HL-60 (cell line): ENCODE measurements around the gene TIPRL.
"Not testable (repeated sequence)": the region's sequence is repeated elsewhere in the genome, so short reads cannot be mapped to it uniquely, and the experiment has no call there.

Source experiments
- GABPA ChIP-seq: IDR thresholded peaks from 2 replicates; pipeline ENCODE4 v1.6.1; 2012; ENCODE audit warnings: low read depth
- POLR2AphosphoS5 ChIP-seq: IDR thresholded peaks from 2 replicates; pipeline ENCODE4 v1.6.1; 2012; ENCODE audit warnings: low read depth
- SPI1 ChIP-seq: IDR thresholded peaks from 2 replicates; pipeline ENCODE4 v1.6.1; 2012; ENCODE audit warnings: low read depth, mild to moderate bottlenecking, borderline replicate concordance
- TF ChIP-seq, protein P1 (sequence below): IDR thresholded peaks from one replicate; pipeline ENCODE4 v1.5.1; 2011; ENCODE audit warnings: low read length, control low read depth, inconsistent platforms; ENCODE audit not compliant: insufficient read depth
- TF ChIP-seq, protein P2 (sequence below): IDR thresholded peaks from 2 replicates; pipeline ENCODE4 v1.6.1; 2012; ENCODE audit warnings: low read depth; ENCODE audit not compliant: insufficient replicate concordance

DNA sequence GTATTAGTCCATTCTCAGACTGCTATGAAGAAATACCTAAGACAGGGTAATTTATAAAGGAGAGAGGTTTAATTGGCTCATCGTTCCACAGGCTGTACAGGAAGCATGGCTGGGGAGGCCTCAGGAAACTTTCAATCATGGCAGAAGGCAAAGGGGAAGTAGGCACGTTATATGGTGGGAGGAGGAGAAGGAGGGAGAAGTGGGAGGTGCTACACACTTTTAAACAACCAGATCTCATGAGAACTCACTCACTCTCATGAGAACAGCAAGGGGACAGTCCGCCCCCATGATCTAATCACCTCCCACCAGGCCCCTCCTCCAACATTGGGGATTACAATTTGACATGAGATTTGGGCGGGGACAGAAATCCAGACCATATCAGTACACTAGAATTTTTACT is 24.1 kb upstream of the TIPRL start:
- TF ChIP-seq, protein P1, sequence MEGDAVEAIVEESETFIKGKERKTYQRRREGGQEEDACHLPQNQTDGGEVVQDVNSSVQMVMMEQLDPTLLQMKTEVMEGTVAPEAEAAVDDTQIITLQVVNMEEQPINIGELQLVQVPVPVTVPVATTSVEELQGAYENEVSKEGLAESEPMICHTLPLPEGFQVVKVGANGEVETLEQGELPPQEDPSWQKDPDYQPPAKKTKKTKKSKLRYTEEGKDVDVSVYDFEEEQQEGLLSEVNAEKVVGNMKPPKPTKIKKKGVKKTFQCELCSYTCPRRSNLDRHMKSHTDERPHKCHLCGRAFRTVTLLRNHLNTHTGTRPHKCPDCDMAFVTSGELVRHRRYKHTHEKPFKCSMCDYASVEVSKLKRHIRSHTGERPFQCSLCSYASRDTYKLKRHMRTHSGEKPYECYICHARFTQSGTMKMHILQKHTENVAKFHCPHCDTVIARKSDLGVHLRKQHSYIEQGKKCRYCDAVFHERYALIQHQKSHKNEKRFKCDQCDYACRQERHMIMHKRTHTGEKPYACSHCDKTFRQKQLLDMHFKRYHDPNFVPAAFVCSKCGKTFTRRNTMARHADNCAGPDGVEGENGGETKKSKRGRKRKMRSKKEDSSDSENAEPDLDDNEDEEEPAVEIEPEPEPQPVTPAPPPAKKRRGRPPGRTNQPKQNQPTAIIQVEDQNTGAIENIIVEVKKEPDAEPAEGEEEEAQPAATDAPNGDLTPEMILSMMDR = not testable (repeated sequence)
- TF ChIP-seq, protein P2, sequence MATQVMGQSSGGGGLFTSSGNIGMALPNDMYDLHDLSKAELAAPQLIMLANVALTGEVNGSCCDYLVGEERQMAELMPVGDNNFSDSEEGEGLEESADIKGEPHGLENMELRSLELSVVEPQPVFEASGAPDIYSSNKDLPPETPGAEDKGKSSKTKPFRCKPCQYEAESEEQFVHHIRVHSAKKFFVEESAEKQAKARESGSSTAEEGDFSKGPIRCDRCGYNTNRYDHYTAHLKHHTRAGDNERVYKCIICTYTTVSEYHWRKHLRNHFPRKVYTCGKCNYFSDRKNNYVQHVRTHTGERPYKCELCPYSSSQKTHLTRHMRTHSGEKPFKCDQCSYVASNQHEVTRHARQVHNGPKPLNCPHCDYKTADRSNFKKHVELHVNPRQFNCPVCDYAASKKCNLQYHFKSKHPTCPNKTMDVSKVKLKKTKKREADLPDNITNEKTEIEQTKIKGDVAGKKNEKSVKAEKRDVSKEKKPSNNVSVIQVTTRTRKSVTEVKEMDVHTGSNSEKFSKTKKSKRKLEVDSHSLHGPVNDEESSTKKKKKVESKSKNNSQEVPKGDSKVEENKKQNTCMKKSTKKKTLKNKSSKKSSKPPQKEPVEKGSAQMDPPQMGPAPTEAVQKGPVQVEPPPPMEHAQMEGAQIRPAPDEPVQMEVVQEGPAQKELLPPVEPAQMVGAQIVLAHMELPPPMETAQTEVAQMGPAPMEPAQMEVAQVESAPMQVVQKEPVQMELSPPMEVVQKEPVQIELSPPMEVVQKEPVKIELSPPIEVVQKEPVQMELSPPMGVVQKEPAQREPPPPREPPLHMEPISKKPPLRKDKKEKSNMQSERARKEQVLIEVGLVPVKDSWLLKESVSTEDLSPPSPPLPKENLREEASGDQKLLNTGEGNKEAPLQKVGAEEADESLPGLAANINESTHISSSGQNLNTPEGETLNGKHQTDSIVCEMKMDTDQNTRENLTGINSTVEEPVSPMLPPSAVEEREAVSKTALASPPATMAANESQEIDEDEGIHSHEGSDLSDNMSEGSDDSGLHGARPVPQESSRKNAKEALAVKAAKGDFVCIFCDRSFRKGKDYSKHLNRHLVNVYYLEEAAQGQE = not testable (repeated sequence)
- not testable (repeated sequence) for TF ChIP-seq POLR2AphosphoS5, GABPA
- TF ChIP-seq SPI1 = peak; percentile 10; the same call in 1 of the 2 replicates
